Measurements from ENCODE around the gene COL6A2. TPM values are rescaled to one million over a fixed set of nuclear protein-coding genes. Genes with fewer than 3 reads are reported as not detected.

The COL6A2 gene
- total RNA-seq, 1 experiment from 2014 or later = 87.0 TPM

DNA sequence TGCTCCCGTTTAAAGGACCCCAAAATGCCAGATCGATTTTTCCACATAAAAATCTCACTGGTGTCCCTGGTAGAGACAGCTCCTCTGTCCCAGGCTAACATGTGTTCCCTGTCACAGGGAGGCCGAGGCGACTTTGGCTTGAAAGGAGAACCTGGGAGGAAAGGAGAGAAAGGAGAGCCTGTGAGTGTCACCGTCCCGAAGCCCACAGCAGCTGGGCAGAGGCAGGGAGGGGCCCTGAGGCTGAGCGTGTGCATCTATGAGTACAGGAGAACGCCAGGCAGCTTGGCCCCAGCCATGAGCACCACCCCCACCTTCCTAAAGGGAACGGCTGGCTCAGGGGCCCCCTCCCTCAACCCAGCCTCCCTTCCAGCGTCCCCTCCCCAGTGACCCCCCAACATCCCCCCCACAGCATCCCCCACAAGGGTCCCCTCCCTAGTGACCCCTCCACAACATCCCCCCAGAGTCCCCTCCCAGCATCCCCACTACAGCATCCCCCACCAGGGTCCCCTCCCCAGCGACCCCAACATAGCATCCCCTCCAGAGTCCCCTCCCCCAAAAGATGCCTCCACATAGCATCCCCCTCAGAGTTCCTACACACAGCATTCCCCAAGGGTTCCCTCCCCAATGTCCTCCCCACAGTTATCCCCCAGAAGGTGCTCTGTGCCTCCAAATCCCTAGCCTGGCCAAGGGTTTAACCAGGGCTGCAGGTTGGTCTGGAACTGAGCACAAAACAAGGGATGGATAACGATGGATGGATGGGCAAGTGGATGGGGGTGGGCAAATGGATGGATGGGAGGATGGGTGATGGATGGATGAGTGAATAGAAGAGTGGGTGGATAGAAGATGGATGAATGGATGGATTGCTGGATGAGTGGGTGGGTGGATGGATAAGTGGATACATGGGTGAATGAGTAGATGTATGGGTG lies 25.1 kb downstream of the COL6A2 start:
- Histone ChIP-seq H3K9me3 (ENCODE audit: control insufficient read depth in 1 of 2, insufficient read depth in 1 of 2, low read depth in 1 of 2, low read length in 2 of 2) (no peaks in the 10 kb centered on the region), H3K36me3 (ENCODE audit: control insufficient read depth in 1 of 2, insufficient read depth in 2 of 2, low read length in 2 of 2) (no peaks in the 10 kb centered on the region; a peak in 1 of 4 replicates), H3K27me3 (ENCODE audit: insufficient read depth, low read length) (no peaks in the 10 kb centered on the region), H4K20me1 (ENCODE audit: insufficient read depth) (no peaks in the 10 kb centered on the region), H2AFZ (ENCODE audit: low read depth, low read length, poor library complexity, severe bottlenecking) (no peak overlapping the region), H3K4me3 (replicated peaks in 1 of 2; ENCODE audit: low read depth in 1 of 2, low read length in 2 of 2) (no peak overlapping the region), H3K4me1 (ENCODE audit: control insufficient read depth in 1 of 2, insufficient read depth in 2 of 2, low read length in 2 of 2) (no peaks in the 10 kb centered on the region), H3K9me2 (ENCODE audit: insufficient read depth) (no peaks in the 10 kb centered on the region), H3K4me2 (ENCODE audit: low read length) (no peak overlapping the region), H3K9ac (ENCODE audit: low read length) (no peak overlapping the region), H3K79me2 (ENCODE audit: insufficient read depth, low read length) (no peaks in the 10 kb centered on the region), H3K27ac (ENCODE audit: low read depth, low read length) (no peak overlapping the region)
- ATAC-seq (no peak), DNase-seq (ENCODE audit: low read depth, low spot score) (no peak)
- intact Hi-C loops (cut with micrococcal nuclease) = no loop called here
- TF ChIP-seq, protein P1, sequence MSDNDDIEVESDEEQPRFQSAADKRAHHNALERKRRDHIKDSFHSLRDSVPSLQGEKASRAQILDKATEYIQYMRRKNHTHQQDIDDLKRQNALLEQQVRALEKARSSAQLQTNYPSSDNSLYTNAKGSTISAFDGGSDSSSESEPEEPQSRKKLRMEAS (IDR thresholded peaks at IDR 0.05) = no peak
- TF ChIP-seq POLR2A (IDR thresholded peaks at IDR 0.05; ENCODE audit: borderline replicate concordance, extremely low read depth, insufficient read depth, insufficient read length) = no peak
- ChIA-PET RAD21 (ENCODE audit: low non-redundant PET in 1 of 2, low total read pairs in 2 of 2, uncharacterized antibody in 2 of 2, unreplicated experiment in 2 of 2) (no interaction called here), CTCF (no interaction called here), POLR2A (no interaction called here)
- no TSS peak for BruUV-seq (replicated peaks)

DNA sequence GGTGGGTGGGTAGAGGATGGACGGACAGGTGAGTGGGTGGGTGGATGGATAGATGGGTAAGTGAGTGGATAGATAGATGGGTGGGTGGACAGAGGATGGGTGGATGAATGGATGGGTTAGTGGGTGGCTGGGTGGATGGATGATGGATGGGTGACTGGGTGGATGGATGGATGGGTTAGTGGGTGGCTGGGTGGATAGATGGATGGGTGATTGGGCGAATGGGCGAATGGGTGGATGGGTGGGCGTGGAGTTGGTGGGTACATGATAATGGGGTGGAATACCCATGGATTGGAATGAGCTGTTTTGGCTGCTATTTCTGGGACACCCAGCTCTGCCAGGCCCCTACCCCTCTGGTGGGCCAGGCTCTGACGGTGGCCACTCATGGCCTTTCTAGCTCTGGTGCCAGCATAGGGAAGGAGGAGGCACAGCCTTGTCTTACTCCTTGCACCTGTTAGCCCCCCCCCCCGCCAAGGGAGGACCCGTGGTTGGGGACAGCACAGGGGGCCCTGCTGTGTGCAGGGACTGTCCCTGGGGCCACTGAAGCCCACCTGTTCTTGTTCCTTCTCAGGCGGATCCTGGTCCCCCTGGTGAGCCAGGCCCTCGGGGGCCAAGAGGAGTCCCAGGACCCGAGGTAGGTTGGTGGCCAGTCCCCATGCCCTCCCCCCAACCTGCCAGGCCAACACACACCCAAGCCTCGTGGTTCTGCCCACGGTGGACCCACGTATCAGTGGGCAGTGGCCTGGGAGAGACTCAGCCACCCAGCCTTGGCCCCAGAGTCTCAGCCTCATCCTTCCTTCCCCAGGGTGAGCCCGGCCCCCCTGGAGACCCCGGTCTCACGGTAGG lies 26.4 kb downstream of the COL6A2 start:
- intact Hi-C loops (cut with micrococcal nuclease) = no loop called here
- Histone ChIP-seq H3K9me2 (ENCODE audit: insufficient read depth) (no peaks in the 10 kb centered on the region), H3K4me2 (ENCODE audit: low read length) (no peak overlapping the region), H3K4me1 (ENCODE audit: control insufficient read depth in 1 of 2, insufficient read depth in 2 of 2, low read length in 2 of 2) (no peaks in the 10 kb centered on the region), H3K4me3 (replicated peaks in 1 of 2; ENCODE audit: low read depth in 1 of 2, low read length in 2 of 2) (no peak overlapping the region), H3K36me3 (ENCODE audit: control insufficient read depth in 1 of 2, insufficient read depth in 2 of 2, low read length in 2 of 2) (no peaks in the 10 kb centered on the region; a peak in 1 of 4 replicates), H3K9me3 (ENCODE audit: control insufficient read depth in 1 of 2, insufficient read depth in 1 of 2, low read depth in 1 of 2, low read length in 2 of 2) (no peaks in the 10 kb centered on the region), H3K27ac (ENCODE audit: low read depth, low read length) (no peak overlapping the region), H2AFZ (ENCODE audit: low read depth, low read length, poor library complexity, severe bottlenecking) (no peak overlapping the region), H4K20me1 (ENCODE audit: insufficient read depth) (no peaks in the 10 kb centered on the region), H3K9ac (ENCODE audit: low read length) (no peak overlapping the region), H3K27me3 (ENCODE audit: insufficient read depth, low read length) (no peaks in the 10 kb centered on the region), H3K79me2 (ENCODE audit: insufficient read depth, low read length) (no peaks in the 10 kb centered on the region)
- ChIA-PET POLR2A (no interaction called here), RAD21 (ENCODE audit: low non-redundant PET in 1 of 2, low total read pairs in 2 of 2, uncharacterized antibody in 2 of 2, unreplicated experiment in 2 of 2) (no interaction called here), CTCF (no interaction called here)
- DNase-seq (ENCODE audit: low read depth, low spot score) (no peak), ATAC-seq (no peak)
- TF ChIP-seq CEBPB (IDR thresholded peaks at IDR 0.05; ENCODE audit: low read depth) (no peak), YY1 (IDR thresholded peaks at IDR 0.05; ENCODE audit: extremely low read depth, insufficient replicate concordance, low read depth, low read length) (no peak), TCF7L2 (IDR thresholded peaks at IDR 0.05; ENCODE audit: borderline replicate concordance, extremely low read depth, insufficient read depth, insufficient read length) (no peak)
- no TSS peak for BruUV-seq (replicated peaks)

All from HCT116 (cell line).